Brain microvascular endothelial cell (primary cell): ENCODE results near the gene MAP3K14.

Experiments
- DNase-seq: peaks from one replicate; pipeline ENCODE4 v3.0.0-alpha.2; 2020
- H3K27ac ChIP-seq: fragments of 250-450 bp; sonication (Bioruptor Pico); 2 replicates; pipeline ENCODE4 v1.5.1; 2020; ENCODE audit warnings: mild to moderate bottlenecking, moderate library complexity
- H3K27me3 ChIP-seq: fragments of 250-450 bp; sonication (Bioruptor Pico); replicated peaks from 2 replicates; pipeline ENCODE4 v1.5.1; 2020; ENCODE audit warnings: mild to moderate bottlenecking
- H3K36me3 ChIP-seq: fragments of 250-450 bp; sonication (Bioruptor Pico); replicated peaks from 2 replicates; pipeline ENCODE4 v1.5.1; 2020; ENCODE audit warnings: mild to moderate bottlenecking
- H3K4me3 ChIP-seq: 2 replicates; pipeline ENCODE4 v1.5.1; 2011; ENCODE audit warnings: low read depth, mild to moderate bottlenecking, control low read depth, low read length, moderate library complexity
- in situ Hi-C: cut with HindIII; loops from 2 replicates; pipeline ENCODE4 v1.10.0; 2017; ENCODE audit warnings: low sequenced_read_pairs, low pct_ligation_motif_present
- TF ChIP-seq, protein P1 (sequence below): IDR thresholded peaks from 2 replicates; pipeline ENCODE4 v1.5.1; 2011; ENCODE audit warnings: low read depth, mild to moderate bottlenecking, moderate library complexity, low read length, control low read depth, inconsistent platforms; ENCODE audit errors: missing control alignments

Gene MAP3K14

DNA sequence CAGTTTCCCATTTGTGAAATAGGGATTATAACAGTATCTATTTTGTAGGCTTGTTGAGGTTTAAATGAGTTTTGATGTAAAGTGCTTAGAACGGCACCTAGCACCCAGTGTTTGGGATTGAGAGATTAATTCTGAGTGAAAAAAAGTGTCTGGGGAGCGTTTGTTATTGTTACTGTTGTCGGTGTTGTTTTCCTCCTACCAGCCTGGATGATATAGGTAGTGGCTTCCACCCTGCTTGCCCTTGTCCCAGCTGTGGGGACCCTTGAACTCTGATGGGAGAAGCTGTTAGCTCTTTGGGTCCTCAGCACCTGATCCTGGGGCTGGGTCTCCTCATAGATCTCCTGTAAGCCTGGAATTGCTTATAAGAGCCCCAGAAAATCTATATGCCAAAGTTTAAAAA is 90.2 kb downstream of the MAP3K14 start:
- no peak overlapping the region for H3K4me3 ChIP-seq
- in situ Hi-C loops, result no loop called here
- H3K27me3 ChIP-seq, result peaks cover 8% of the 10 kb centered on the region
- H3K27ac ChIP-seq, result no peak overlapping the region
- H3K36me3 ChIP-seq, result no peaks in the 10 kb centered on the region
- no peak for DNase-seq
- TF ChIP-seq, protein P1, sequence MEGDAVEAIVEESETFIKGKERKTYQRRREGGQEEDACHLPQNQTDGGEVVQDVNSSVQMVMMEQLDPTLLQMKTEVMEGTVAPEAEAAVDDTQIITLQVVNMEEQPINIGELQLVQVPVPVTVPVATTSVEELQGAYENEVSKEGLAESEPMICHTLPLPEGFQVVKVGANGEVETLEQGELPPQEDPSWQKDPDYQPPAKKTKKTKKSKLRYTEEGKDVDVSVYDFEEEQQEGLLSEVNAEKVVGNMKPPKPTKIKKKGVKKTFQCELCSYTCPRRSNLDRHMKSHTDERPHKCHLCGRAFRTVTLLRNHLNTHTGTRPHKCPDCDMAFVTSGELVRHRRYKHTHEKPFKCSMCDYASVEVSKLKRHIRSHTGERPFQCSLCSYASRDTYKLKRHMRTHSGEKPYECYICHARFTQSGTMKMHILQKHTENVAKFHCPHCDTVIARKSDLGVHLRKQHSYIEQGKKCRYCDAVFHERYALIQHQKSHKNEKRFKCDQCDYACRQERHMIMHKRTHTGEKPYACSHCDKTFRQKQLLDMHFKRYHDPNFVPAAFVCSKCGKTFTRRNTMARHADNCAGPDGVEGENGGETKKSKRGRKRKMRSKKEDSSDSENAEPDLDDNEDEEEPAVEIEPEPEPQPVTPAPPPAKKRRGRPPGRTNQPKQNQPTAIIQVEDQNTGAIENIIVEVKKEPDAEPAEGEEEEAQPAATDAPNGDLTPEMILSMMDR, result no peak

DNA sequence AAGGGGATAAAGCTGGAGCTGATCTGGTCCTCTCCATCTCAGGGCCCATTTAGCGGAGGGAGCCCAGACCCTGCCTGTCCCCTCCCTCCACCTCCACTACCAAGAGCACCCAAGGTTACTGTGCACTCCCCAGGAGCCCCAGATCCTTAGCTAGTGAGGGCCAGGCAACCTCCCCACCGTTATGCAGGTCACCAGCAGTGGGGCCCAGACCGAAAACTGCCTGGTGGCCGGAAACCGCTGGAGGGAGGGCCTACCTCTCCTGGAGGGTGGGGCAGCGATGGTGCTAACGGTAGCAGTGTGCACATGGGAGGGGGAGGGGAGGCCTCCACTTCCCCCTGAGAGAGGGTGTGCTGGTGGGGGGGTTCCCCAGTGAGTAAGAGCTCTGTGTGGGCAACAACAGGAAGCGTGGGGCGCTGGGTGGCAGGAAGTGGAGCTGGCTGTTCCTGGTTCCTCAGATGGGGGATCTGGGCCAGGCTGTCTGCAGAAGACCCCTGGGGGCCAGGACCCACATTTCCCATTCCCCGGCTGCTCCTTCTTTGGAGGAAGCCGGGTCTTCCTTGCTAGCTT is 90.8 kb downstream of the MAP3K14 start:
- H3K27me3 ChIP-seq, result peaks cover 13% of the 10 kb centered on the region
- no peaks in the 10 kb centered on the region for H3K36me3 ChIP-seq
- no peak overlapping the region for H3K4me3 ChIP-seq
- in situ Hi-C loops, result no loop called here
- no peak for DNase-seq
- no peak overlapping the region for H3K27ac ChIP-seq
- TF ChIP-seq, protein P1, result no peak

DNA sequence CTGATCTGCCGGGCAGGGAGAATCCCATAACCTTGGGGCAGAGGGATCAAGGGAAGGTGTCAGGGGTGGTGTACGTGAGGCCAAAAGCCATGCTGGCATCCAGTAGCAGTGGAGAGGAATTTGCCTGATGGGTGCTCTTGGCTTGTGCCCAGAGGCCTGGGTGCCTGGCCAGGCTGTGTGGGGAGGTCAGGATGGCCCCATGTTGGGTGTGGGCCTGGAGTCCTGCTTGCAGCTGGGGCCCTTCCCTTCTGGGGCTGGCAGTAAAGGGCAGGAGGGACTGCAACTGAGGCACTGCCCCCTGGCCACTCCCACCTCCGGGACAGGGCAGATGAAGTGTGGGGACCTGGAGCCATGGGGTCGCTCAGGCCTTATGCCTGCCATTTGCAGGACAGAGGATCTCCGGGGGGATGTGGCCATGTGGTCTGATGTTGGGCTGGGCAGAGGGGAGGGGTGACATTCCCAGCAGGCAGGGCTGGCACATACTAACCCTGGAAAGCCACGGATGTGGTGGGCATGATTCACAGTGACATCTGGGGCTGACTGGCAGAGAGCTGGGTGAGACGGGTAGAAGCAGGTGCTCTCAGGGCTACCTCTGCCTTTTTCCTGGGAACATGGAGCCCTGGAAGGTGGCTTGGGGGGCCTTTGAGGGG is 91.6 kb downstream of the MAP3K14 start:
- no peak for DNase-seq
- H3K36me3 ChIP-seq, result no peaks in the 10 kb centered on the region
- H3K27me3 ChIP-seq, result peaks cover 15% of the 10 kb centered on the region
- TF ChIP-seq, protein P1, result no peak
- H3K4me3 ChIP-seq, result no peak overlapping the region
- in situ Hi-C loops, result no loop called here
- H3K27ac ChIP-seq, result no peak overlapping the region

DNA sequence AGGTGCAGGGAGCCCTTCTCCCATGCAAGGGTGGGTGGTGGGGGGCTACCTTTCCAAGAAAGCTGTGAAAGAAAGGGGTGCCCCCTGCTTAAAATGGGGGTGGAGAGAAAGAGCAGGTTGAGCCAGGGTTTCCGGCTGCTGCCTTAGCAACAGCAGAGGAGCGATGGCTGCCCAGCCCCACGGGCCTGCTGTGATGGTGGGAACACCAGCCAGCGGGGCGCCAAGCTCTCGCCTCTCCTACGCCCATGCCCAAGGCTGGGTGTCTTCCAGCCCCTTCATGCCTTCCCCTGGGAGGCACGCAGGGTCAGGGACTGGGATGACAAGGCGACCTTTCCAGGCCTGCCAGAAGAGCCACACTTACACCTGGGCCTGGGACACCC is 92.2 kb downstream of the MAP3K14 start:
- Histone ChIP-seq H3K27me3 (peaks cover 15% of the 10 kb centered on the region), H3K36me3 (no peaks in the 10 kb centered on the region), H3K4me3 (no peak overlapping the region), H3K27ac (no peak overlapping the region)
- DNase-seq, result no peak
- TF ChIP-seq, protein P1, result no peak
- in situ Hi-C loops, result loop anchor here (25.0 kb wide), 1 partner anchor 163 kb away; no protein-coding TSS in a partner anchor

DNA sequence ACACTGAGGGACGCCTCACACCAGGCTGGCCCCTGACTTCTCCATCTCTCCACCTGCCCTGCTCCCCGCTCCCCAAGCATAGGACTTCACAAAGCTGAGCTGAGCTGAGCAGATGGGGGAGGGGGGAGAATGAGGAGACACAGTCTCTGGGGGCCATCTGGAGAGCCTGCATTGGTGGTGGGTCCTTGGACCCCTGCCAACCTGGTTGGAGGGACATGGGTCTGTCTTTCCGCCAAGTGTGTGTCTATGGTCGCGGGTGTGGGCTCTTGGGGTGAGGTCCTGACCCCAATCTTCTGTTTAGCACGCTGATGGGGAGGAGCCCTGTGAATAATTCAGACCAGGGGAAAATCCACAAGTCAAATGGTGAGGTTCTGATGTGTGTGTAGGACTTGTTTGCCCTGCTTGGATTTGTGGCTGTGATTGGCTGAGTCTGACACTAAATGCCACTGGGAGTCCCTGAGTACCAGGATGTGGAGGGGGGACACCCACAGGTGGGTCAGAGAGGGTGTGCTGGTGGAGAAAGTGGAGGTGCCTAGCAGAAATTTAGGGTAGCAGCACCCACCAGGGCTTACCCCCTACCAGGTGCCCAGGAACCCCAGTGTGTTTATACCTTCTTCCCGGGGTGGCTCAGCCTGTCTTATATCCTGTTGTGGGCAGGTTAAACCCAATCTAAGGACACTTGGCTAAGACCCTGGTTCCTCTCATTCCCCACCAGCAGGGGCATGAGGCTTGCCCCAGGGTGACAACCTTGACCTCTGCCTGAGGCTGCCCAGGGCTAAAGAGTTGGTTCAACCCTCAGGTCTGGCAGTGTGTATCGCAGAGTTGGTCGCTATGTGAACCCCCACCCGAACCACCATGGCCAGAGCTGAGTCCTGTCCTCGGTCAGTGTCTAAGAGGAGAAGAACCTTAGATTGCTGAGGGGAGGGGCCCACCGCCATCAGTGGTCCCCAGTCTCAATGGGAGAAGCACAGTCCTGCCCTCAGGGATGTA is 93.0 kb downstream of the MAP3K14 start:
- Histone ChIP-seq H3K27ac (no peak overlapping the region), H3K36me3 (no peaks in the 10 kb centered on the region), H3K27me3 (peaks cover 15% of the 10 kb centered on the region), H3K4me3 (no peak overlapping the region)
- no peak for DNase-seq
- in situ Hi-C loops, result loop anchor here (25.0 kb wide), 1 partner anchor 163 kb away; no protein-coding TSS in a partner anchor
- TF ChIP-seq, protein P1, result no peak
